SU-DHL-6 (cell line): ENCODE data around the gene RNASET2.

Source experiments
- H2AFZ ChIP-seq: fragments of 200-600 bp; sonication (generic); 2 replicates; pipeline ENCODE4 v1.6.1; 2014; ENCODE audit warnings: low read depth, mild to moderate bottlenecking, moderate library complexity, mixed read lengths, antibody characterized with exemption, low read length; ENCODE audit not compliant: severe bottlenecking
- H3F3A ChIP-seq: fragments of 200-600 bp; shearing (Covaris generic); 2 replicates; pipeline ENCODE4 v1.6.0; 2016; ENCODE audit warnings: antibody characterized with exemption, mild to moderate bottlenecking; ENCODE audit not compliant: insufficient read depth
- H3K27ac ChIP-seq: fragments of 200-600 bp; sonication (generic); 2 replicates; pipeline ENCODE4 v1.5.1; 2016; ENCODE audit warnings: low read depth, mild to moderate bottlenecking, low read length, moderate library complexity, mixed read lengths
- H3K27me3 ChIP-seq: fragments of 200-600 bp; sonication (generic), shearing (Covaris generic); 2 replicates; pipeline ENCODE4 v1.6.0; 2014; ENCODE audit warnings: mild to moderate bottlenecking, low read length
- H3K36me3 ChIP-seq: fragments of 200-600 bp; sonication (generic); 2 replicates; pipeline ENCODE4 v1.6.1; 2014; ENCODE audit warnings: mild to moderate bottlenecking, low read length, mixed read lengths
- H3K4me2 ChIP-seq: fragments of 300-600, 200-600 bp; shearing (Covaris generic), sonication (generic); 2 replicates; pipeline ENCODE4 v1.6.0; 2014; ENCODE audit warnings: low read length, low read depth, mild to moderate bottlenecking; ENCODE audit not compliant: poor library complexity, severe bottlenecking
- H3K4me3 ChIP-seq: fragments of 200-600 bp; sonication (generic); 2 replicates; pipeline ENCODE4 v1.5.1; 2014; ENCODE audit warnings: antibody characterized with exemption, low read length, mild to moderate bottlenecking, mixed read lengths; ENCODE audit not compliant: insufficient read depth, poor library complexity, severe bottlenecking
- H3K79me2 ChIP-seq: fragments of 200-600 bp; sonication (generic); 2 replicates; pipeline ENCODE4 v1.6.1; 2014; ENCODE audit warnings: mild to moderate bottlenecking, low read length, moderate library complexity; ENCODE audit not compliant: insufficient read depth
- H3K9ac ChIP-seq: fragments of 200-600 bp; sonication (generic); 2 replicates; pipeline ENCODE4 v1.7.0; 2014; ENCODE audit warnings: mild to moderate bottlenecking, low read length
- H3K9me2 ChIP-seq: fragments of 200-600 bp; sonication (generic); replicated peaks from 2 replicates; pipeline ENCODE4 v1.6.1; 2014; ENCODE audit warnings: low read length; ENCODE audit not compliant: insufficient read depth
- H3K9me3 ChIP-seq: fragments of 200-600 bp; sonication (generic); 2 replicates; pipeline ENCODE4 v1.6.1; 2014; ENCODE audit warnings: low read length, mixed read lengths; ENCODE audit not compliant: insufficient read depth
- H4K20me1 ChIP-seq: fragments of 200-600 bp; sonication (generic); 2 replicates; pipeline ENCODE4 v1.6.1; 2014; ENCODE audit warnings: low read depth, mild to moderate bottlenecking, antibody characterized with exemption, low read length, moderate library complexity, mixed read lengths
- CTCF ChIP-seq: fragments of 200-600 bp; sonication (generic); IDR thresholded peaks from one replicate; pipeline ENCODE4 v1.5.1; 2017; ENCODE audit warnings: antibody characterized with exemption, mild to moderate bottlenecking, low read length, moderate library complexity; ENCODE audit not compliant: insufficient read depth, poor library complexity, severe bottlenecking
- EZH2phosphoT487 ChIP-seq: fragments of 200-600 bp; sonication (generic), shearing (Covaris generic); conservative IDR thresholded peaks from 2 replicates; pipeline ENCODE4 v1.6.1; 2018; ENCODE audit warnings: mild to moderate bottlenecking, antibody characterized with exemption, low read length, moderate library complexity, mixed read lengths

Gene RNASET2

GRCh38 chr6:166924531-166924930 is 31.8 kb downstream of the RNASET2 start:
- Histone ChIP-seq H2AFZ (no peak overlapping the region), H3K9me3 (no peaks in the 10 kb centered on the region), H3F3A (no peaks in the 10 kb centered on the region), H3K79me2 (no peaks in the 10 kb centered on the region), H3K4me2 (no peak overlapping the region), H3K4me3 (no peak overlapping the region), H3K27me3 (no peaks in the 10 kb centered on the region), H3K27ac (no peak overlapping the region), H4K20me1 (no peaks in the 10 kb centered on the region), H3K9me2 (no peaks in the 10 kb centered on the region), H3K9ac (no peak overlapping the region), H3K36me3 (no peaks in the 10 kb centered on the region)
- TF ChIP-seq EZH2phosphoT487 (no peak), CTCF (no peak)

DNA sequence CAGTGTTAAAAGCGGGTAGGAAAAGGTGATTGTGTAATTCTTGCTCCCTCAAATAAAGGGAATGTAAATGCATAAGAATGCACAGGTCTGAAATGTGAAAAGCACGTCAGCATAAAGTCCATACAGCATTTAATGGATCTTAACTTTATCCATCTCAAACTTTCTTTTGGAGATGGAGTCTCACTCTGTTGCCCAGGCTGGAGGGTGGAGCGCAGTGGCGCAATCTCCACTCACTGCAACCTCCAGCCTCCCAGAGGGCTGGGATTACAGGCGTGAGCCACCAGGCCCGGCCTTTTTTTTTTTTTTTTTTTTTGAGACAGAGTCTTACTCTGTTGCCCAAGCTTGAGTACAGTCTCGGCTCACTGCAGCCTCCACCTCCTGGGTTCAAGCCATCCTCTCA is 33.4 kb downstream of the RNASET2 start:
- no peak overlapping the region for H2AFZ ChIP-seq
- H3K4me3 ChIP-seq: no peak overlapping the region
- no peak overlapping the region for H3K9ac ChIP-seq
- no peaks in the 10 kb centered on the region for H3K27me3 ChIP-seq
- no peaks in the 10 kb centered on the region for H3K9me3 ChIP-seq
- H3F3A ChIP-seq: no peaks in the 10 kb centered on the region
- no peaks in the 10 kb centered on the region for H3K36me3 ChIP-seq
- no peaks in the 10 kb centered on the region for H3K9me2 ChIP-seq
- H3K79me2 ChIP-seq: no peaks in the 10 kb centered on the region
- no peak overlapping the region for H3K4me2 ChIP-seq
- H3K27ac ChIP-seq: no peak overlapping the region
- H4K20me1 ChIP-seq: no peaks in the 10 kb centered on the region
- TF ChIP-seq EZH2phosphoT487 (no peak), CTCF (no peak)

DNA sequence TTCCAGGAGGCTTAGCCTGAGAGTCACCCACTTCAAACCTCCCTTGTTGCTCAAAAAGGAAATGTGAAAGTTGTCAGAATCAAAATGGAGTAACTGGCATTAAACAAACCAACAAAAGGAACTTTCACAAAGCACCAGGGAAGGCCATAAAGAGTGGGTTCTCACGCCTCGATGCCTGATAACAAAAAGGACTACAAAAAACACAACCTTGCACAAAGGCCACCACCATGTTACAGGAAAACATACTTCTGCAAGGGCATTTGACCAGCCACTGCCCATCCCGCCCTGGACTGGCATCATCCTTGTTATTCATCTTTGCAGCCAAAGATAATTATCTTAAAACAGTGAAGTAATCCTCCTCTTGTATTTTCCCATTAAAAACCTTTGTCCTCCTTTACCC is 34.8 kb downstream of the RNASET2 start:
- Histone ChIP-seq H3K9me2 (no peaks in the 10 kb centered on the region), H3K79me2 (no peaks in the 10 kb centered on the region), H3K27ac (no peak overlapping the region), H2AFZ (no peak overlapping the region), H3K4me2 (no peak overlapping the region), H3F3A (no peaks in the 10 kb centered on the region), H3K9ac (no peak overlapping the region), H3K9me3 (no peaks in the 10 kb centered on the region), H4K20me1 (no peaks in the 10 kb centered on the region), H3K4me3 (no peak overlapping the region), H3K27me3 (no peaks in the 10 kb centered on the region), H3K36me3 (0 out of 2 replicates have a peak, but pooled peaks cover 4% of the 10 kb centered on the region)
- TF ChIP-seq EZH2phosphoT487 (no peak), CTCF (no peak)
